Peyer's patch (tissue), 4 donors: Measurements from ENCODE around the gene RAB11FIP2.

Experiments
- CTCF ChIP-seq, 6 experiments: fragments of 450-650 bp in 4 of 6; fragments of 200-600 bp in 2 of 6; sonication (generic) in 1 of 6; IDR thresholded peaks; one replicate each; pipeline ENCODE4 v1.5.1; 2017 to 2019; ENCODE audit warnings: antibody characterized with exemption in 6 of 6, mild to moderate bottlenecking in 3 of 6, moderate library complexity in 1 of 6
- POLR2A ChIP-seq, 2 donors: fragments of 450-650 bp; IDR thresholded peaks; one replicate each; pipeline ENCODE4 v1.5.1; 2017; ENCODE audit warnings: antibody characterized with exemption in 2 of 2, mild to moderate bottlenecking in 2 of 2, moderate library complexity in 2 of 2

GRCh38 chr10:117955176-117955575 is 91.6 kb downstream of the RAB11FIP2 start:
- TF ChIP-seq CTCF (IDR thresholded peaks at IDR 0.05), result no peak
- no peak for TF ChIP-seq POLR2A (IDR thresholded peaks at IDR 0.05)
